WTC11 (cell line): Measurements from ENCODE around the gene COPS9.

Experiments used
- CTCF ChIP-seq: fragments of 200-600 bp; IDR thresholded peaks from 2 replicates; pipeline ENCODE4 v1.8.0; 2022; ENCODE audit warnings: antibody characterized with exemption
- MAX ChIP-seq: sonication (generic); formaldehyde crosslinking; IDR thresholded peaks from 2 replicates; pipeline ENCODE4 v1.8.0; 2022; ENCODE audit warnings: mild to moderate bottlenecking, missing genetic modification reagents
- NR1H2 ChIP-seq: sonication (generic); formaldehyde crosslinking; IDR thresholded peaks from 2 replicates; pipeline ENCODE4 v1.9.0; 2021; ENCODE audit warnings: mild to moderate bottlenecking, moderate library complexity, missing genetic modification reagents
- SP1 ChIP-seq: sonication (generic); formaldehyde crosslinking; conservative IDR thresholded peaks from 2 replicates; pipeline ENCODE4 v1.8.1; 2022; ENCODE audit warnings: missing genetic modification reagents

DNA sequence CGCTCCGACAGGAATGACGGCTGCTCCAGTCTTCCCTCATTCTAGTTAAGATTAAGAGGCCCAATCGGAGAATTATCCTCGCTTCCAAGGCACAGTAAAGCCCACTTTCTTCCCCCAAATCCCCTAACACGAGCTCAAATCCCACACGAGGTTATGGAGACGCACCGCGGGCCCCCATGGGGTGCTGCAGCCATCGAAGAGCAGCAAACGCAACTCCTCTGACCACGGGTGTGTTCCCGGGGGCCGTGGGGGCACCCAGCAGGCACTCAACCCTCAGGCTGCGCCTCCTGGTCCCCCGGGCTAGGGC lies 446 bp downstream of the COPS9 start:
- TF ChIP-seq MAX (CRISPR knock-in tag), result no peak
- no peak for TF ChIP-seq CTCF
- no peak for TF ChIP-seq SP1
- TF ChIP-seq NR1H2 (CRISPR knock-in tag), result no peak
